Measurements from ENCODE around the gene CBY2.

GRCh38 chr13:45748941-45749759 is 47.0 kb downstream of the CBY2 start:
- no peak for TF ChIP-seq CTCF (IDR thresholded peaks at IDR 0.05; ENCODE audit: insufficient read depth, low read length)
- TF ChIP-seq POLR2AphosphoS5 (IDR thresholded peaks at IDR 0.05; ENCODE audit: low read depth): no peak

Measured in HL-60 (cell line).